Mesenchymal stem cell (in vitro differentiated cells and primary cell): ENCODE measurements around the gene DNAH8.

Experiments
- DNase-seq: peaks from one replicate; pipeline ENCODE4 v3.0.0-alpha.2; 2013
- H2AFZ ChIP-seq: one replicate; pipeline ENCODE4 v1.6.1; 2013; ENCODE audit warnings: low read depth, mild to moderate bottlenecking, control low read depth, inconsistent platforms, low read length, moderate library complexity
- H2AK5ac ChIP-seq: 2 replicates; pipeline ENCODE4 v1.6.1; 2013; ENCODE audit warnings: low read length, moderate library complexity, mild to moderate bottlenecking, inconsistent platforms; ENCODE audit not compliant: severe bottlenecking
- H2BK120ac ChIP-seq: one replicate; pipeline ENCODE4 v1.6.1; 2013; ENCODE audit warnings: low read depth, mild to moderate bottlenecking, inconsistent platforms, low read length, moderate library complexity
- H2BK12ac ChIP-seq, 2 experiments: one replicate each; pipeline ENCODE4 v1.6.1; 2013; ENCODE audit warnings: inconsistent platforms in 2 of 2, low read length in 2 of 2, mild to moderate bottlenecking in 2 of 2, moderate library complexity in 2 of 2, control low read depth in 1 of 2
- H2BK15ac ChIP-seq: one replicate; pipeline ENCODE4 v1.6.1; 2013; ENCODE audit warnings: mild to moderate bottlenecking, low read depth, inconsistent platforms; ENCODE audit not compliant: poor library complexity, severe bottlenecking
- H2BK5ac ChIP-seq: 2 replicates; pipeline ENCODE4 v1.6.1; 2013; ENCODE audit warnings: low read depth, mild to moderate bottlenecking, low read length, control low read depth, inconsistent platforms; ENCODE audit not compliant: poor library complexity, severe bottlenecking
- H3K14ac ChIP-seq, 2 experiments: one replicate each; pipeline ENCODE4 v1.6.1; 2013; ENCODE audit warnings: inconsistent platforms in 2 of 2, low read length in 2 of 2, control low read depth in 1 of 2, mild to moderate bottlenecking in 1 of 2, moderate library complexity in 1 of 2
- H3K18ac ChIP-seq, 2 experiments: one replicate each; pipeline ENCODE4 v1.6.1; 2013; ENCODE audit warnings: inconsistent platforms in 2 of 2, low read length in 2 of 2, control low read depth in 1 of 2, low read depth in 1 of 2, mild to moderate bottlenecking in 1 of 2
- H3K23ac ChIP-seq, 2 experiments: one replicate each; pipeline ENCODE4 v1.6.1; 2013; ENCODE audit warnings: inconsistent platforms in 2 of 2, low read length in 2 of 2, mild to moderate bottlenecking in 2 of 2, moderate library complexity in 2 of 2, control low read depth in 1 of 2
- H3K27ac ChIP-seq: 2 replicates; pipeline ENCODE4 v1.5.1; 2013; ENCODE audit warnings: mild to moderate bottlenecking, moderate library complexity, low read length, control low read depth, inconsistent platforms; ENCODE audit not compliant: poor library complexity, severe bottlenecking
- H3K27me3 ChIP-seq, 2 experiments: 2 replicates each; pipeline versions ENCODE4 v1.6.1 to v1.7.0; 2013; ENCODE audit warnings: low read length in 2 of 2, mild to moderate bottlenecking in 2 of 2, moderate library complexity in 2 of 2, control low read depth in 1 of 2, inconsistent platforms in 1 of 2; ENCODE audit not compliant: control insufficient read depth in 1 of 2, insufficient read depth in 1 of 2
- H3K36me3 ChIP-seq, 2 experiments: 2 replicates each; pipeline versions ENCODE4 v1.6.1 to v1.7.0; 2013; ENCODE audit warnings: low read length in 2 of 2, control low read depth in 1 of 2, inconsistent platforms in 1 of 2, low read depth in 1 of 2, mild to moderate bottlenecking in 1 of 2; ENCODE audit not compliant: insufficient read depth in 2 of 2, control insufficient read depth in 1 of 2
- H3K4ac ChIP-seq, 2 experiments: one replicate each; pipeline ENCODE4 v1.6.1; 2013; ENCODE audit warnings: inconsistent platforms in 2 of 2, low read length in 2 of 2, mild to moderate bottlenecking in 2 of 2, moderate library complexity in 2 of 2, control low read depth in 1 of 2, low read depth in 1 of 2
- H3K4me1 ChIP-seq: 2 replicates; pipeline ENCODE4 v1.6.1; 2013; ENCODE audit warnings: low read depth, low read length, control low read depth; ENCODE audit not compliant: control insufficient read depth, insufficient read depth
- H3K4me2 ChIP-seq: 2 replicates; pipeline ENCODE4 v1.6.1; 2013; ENCODE audit warnings: low read length, mild to moderate bottlenecking, inconsistent platforms; ENCODE audit not compliant: poor library complexity, severe bottlenecking
- H3K4me3 ChIP-seq, 2 experiments: 2 replicates each; pipeline versions ENCODE4 v1.5.1 to v1.7.0; 2013; ENCODE audit warnings: low read length in 2 of 2, mild to moderate bottlenecking in 2 of 2, control low read depth in 1 of 2, low read depth in 1 of 2; ENCODE audit not compliant: insufficient read depth in 1 of 2
- H3K79me1 ChIP-seq: replicated peaks from 2 replicates; pipeline ENCODE4 v1.6.1; 2013; ENCODE audit warnings: mild to moderate bottlenecking, control low read depth, low read length, inconsistent platforms; ENCODE audit not compliant: poor library complexity, severe bottlenecking
- H3K9ac ChIP-seq: 2 replicates; pipeline ENCODE4 v1.7.0; 2013; ENCODE audit warnings: mild to moderate bottlenecking, low read length, moderate library complexity
- H3K9me3 ChIP-seq: 2 replicates; pipeline ENCODE4 v1.7.0; 2013; ENCODE audit warnings: mild to moderate bottlenecking, low read length; ENCODE audit not compliant: control insufficient read depth
- H4K8ac ChIP-seq: one replicate; pipeline ENCODE4 v1.6.1; 2013; ENCODE audit warnings: inconsistent platforms, mild to moderate bottlenecking, low read length, moderate library complexity
- H4K91ac ChIP-seq: one replicate; pipeline ENCODE4 v1.6.1; 2013; ENCODE audit warnings: mild to moderate bottlenecking, low read length, inconsistent platforms
- WGBS: methylation state at CpG from one replicate; pipeline ENCODE4 v1.1.7; 2013; ENCODE audit warnings: mixed read lengths; 5-methylcytosine and 5-hydroxymethylcytosine counted together

Gene DNAH8

DNA sequence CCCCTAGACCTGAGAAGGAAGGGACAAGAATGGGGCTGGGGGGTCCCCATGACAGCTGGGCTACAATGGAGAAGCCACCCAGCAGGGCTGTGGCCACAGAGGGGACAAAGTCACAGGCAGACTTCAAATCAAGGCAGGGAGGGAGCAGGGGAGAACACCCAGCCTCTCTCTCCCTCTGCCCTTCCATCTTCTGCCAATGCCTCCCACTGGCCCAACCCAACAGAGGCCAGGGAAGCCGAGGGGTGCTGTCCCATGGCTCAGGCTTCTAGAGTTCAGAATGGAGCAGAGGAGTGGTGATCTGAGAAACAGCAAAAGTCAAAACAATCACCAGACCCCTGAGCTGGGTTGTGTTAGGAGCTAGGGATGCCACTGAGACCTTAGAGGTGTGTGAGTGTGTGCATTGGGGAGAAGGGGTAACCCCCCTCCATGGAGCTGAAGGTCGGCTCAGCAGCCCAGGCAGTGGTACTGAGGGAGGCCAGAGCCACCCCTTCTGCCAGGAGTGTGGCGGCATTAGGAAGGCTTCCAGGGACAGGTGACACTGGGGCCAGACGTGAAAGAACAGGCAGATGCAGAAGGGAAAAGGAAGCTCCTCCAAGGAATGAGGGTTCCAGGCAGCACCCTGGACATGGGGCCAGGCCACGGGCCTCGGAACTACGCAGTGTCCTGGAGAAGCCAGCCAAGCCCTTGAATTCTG lies 345.5 kb downstream of the DNAH8 start:
- no peak overlapping the region for H3K27ac ChIP-seq
- H3K9ac ChIP-seq, result no peak overlapping the region
- H3K4me1 ChIP-seq, result no peaks in the 10 kb centered on the region
- H3K79me1 ChIP-seq, result no peaks in the 10 kb centered on the region
- H2BK12ac ChIP-seq, result no peak overlapping the region
- H2BK120ac ChIP-seq, result no peak overlapping the region
- H3K18ac ChIP-seq, result no peak overlapping the region
- no peak overlapping the region for H3K14ac ChIP-seq
- H3K4me2 ChIP-seq, result no peak overlapping the region
- H2BK5ac ChIP-seq, result no peak overlapping the region
- H2AK5ac ChIP-seq, result no peak overlapping the region
- DNase-seq, result no peak
- no peak overlapping the region for H3K23ac ChIP-seq
- no peak overlapping the region for H4K91ac ChIP-seq
- H3K27me3 ChIP-seq, result peaks cover 47 to 89% of the 10 kb centered on the region in 2 experiments
- 89% methylated on average over 6 of the region's 7 CpGs for WGBS
- no peaks in the 10 kb centered on the region for H3K36me3 ChIP-seq
- H3K4ac ChIP-seq, result no peak overlapping the region
- H3K9me3 ChIP-seq, result no peaks in the 10 kb centered on the region
- no peak overlapping the region for H2BK15ac ChIP-seq
- H2AFZ ChIP-seq, result no peak overlapping the region
- H4K8ac ChIP-seq, result no peak overlapping the region
- no peak overlapping the region for H3K4me3 ChIP-seq

GRCh38 chr6:39061182-39061581 lies 346.1 kb downstream of the DNAH8 start:
- Histone ChIP-seq H3K18ac (no peak overlapping the region), H3K27ac (no peak overlapping the region), H4K8ac (no peak overlapping the region), H3K4me1 (no peaks in the 10 kb centered on the region), H2AFZ (no peak overlapping the region), H3K23ac (no peak overlapping the region), H3K14ac (no peak overlapping the region), H3K79me1 (no peaks in the 10 kb centered on the region), H2BK120ac (no peak overlapping the region), H2BK12ac (no peak overlapping the region), H3K36me3 (no peaks in the 10 kb centered on the region), H3K4me2 (no peak overlapping the region), H2BK5ac (no peak overlapping the region), H3K4ac (no peak overlapping the region), H3K9ac (no peak overlapping the region), H3K27me3 (peaks cover 44 to 89% of the 10 kb centered on the region in 2 experiments), H2AK5ac (no peak overlapping the region), H4K91ac (no peak overlapping the region), H3K4me3 (no peak overlapping the region), H3K9me3 (no peaks in the 10 kb centered on the region), H2BK15ac (no peak overlapping the region)
- DNase-seq, result no peak
- WGBS, result 64% methylated on average over 5 of the region's 6 CpGs

DNA sequence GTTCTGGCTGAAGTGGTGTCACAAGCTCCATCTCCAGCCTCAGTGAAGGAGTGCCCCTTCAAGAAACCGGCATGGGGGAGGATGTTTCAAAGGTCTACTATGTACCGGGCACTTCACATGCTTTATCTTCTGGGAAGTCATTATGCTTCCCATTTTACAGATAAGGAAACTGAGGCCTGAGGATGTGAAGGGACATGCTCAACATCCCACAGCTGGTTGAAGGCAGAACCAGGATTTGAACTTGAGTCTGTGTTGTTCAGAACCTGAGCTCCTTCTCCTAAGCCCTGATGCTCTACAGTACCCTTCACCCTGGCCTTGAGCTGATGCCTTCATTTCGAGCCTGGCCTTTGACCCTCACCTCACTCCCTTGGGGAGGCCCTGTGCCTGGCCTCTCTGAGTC lies 346.5 kb downstream of the DNAH8 start:
- no peak overlapping the region for H2AK5ac ChIP-seq
- H4K91ac ChIP-seq, result no peak overlapping the region
- H3K27me3 ChIP-seq, result peaks cover 44 to 89% of the 10 kb centered on the region in 2 experiments
- H3K4ac ChIP-seq, result no peak overlapping the region
- H2BK12ac ChIP-seq, result no peak overlapping the region
- H2BK15ac ChIP-seq, result no peak overlapping the region
- no peaks in the 10 kb centered on the region for H3K79me1 ChIP-seq
- no peak overlapping the region for H3K9ac ChIP-seq
- no peaks in the 10 kb centered on the region for H3K36me3 ChIP-seq
- no peak overlapping the region for H3K4me3 ChIP-seq
- H4K8ac ChIP-seq, result no peak overlapping the region
- no peak for DNase-seq
- H2BK5ac ChIP-seq, result no peak overlapping the region
- no peaks in the 10 kb centered on the region for H3K9me3 ChIP-seq
- no peak overlapping the region for H3K18ac ChIP-seq
- H3K27ac ChIP-seq, result no peak overlapping the region
- no peak overlapping the region for H2BK120ac ChIP-seq
- WGBS, result 62% methylated on average over 1 of the region's 3 CpGs
- no peaks in the 10 kb centered on the region for H3K4me1 ChIP-seq
- H2AFZ ChIP-seq, result no peak overlapping the region
- no peak overlapping the region for H3K4me2 ChIP-seq
- no peak overlapping the region for H3K23ac ChIP-seq
- H3K14ac ChIP-seq, result no peak overlapping the region

DNA sequence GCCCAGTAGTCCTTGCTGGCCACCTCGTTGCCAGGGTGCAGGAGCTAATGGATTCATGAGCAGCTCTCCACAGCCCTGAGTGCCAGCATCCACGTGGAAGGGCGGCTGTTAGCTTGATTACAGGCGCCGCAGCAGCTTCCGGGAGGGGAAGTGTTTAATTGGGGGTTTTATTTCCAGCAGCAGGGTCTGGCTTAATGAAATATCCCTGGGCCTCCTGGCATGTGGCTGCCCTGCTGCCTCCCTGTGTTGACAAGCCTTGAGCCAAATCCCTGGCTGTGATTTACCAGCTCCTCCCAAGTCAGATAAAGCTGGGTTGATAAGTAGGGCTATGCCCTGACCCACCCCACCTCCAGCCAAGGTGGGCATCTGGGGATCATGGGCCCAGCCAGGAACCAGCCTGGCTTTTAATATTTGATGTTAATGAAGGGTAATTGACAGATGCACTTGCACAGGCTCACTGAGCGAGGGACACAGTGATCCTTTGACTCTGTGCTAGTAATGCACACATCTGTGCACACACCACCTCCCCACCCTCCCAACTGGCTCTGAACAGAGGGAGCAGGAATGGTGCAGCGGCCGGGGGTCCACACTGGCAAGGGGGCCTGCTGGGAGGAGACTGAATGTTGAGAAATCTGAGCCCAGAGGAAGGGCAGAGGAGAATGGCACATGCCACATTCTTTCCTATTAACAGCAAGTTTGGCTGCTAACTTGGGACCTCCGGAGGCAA lies 347.1 kb downstream of the DNAH8 start:
- Histone ChIP-seq H4K91ac (no peak overlapping the region), H3K4me2 (no peak overlapping the region), H3K36me3 (no peaks in the 10 kb centered on the region), H2AFZ (no peak overlapping the region), H3K14ac (no peak overlapping the region), H2BK5ac (no peak overlapping the region), H3K9ac (no peak overlapping the region), H3K23ac (no peak overlapping the region), H3K9me3 (no peaks in the 10 kb centered on the region), H3K18ac (no peak overlapping the region), H3K4me1 (no peaks in the 10 kb centered on the region), H3K4me3 (no peak overlapping the region), H3K4ac (no peak overlapping the region), H2BK12ac (no peak overlapping the region), H2BK120ac (no peak overlapping the region), H2BK15ac (no peak overlapping the region), H3K27ac (no peak overlapping the region), H3K27me3 (peaks cover 44 to 90% of the 10 kb centered on the region in 2 experiments), H3K79me1 (no peaks in the 10 kb centered on the region), H2AK5ac (no peak overlapping the region), H4K8ac (no peak overlapping the region)
- DNase-seq, result no peak
- WGBS, result 70% methylated on average over 9 of the region's 10 CpGs
